GM18526 (cell line): ENCODE data around the gene EDIL3.

Experiments
- POLR2A ChIP-seq: IDR thresholded peaks from 3 replicates; pipeline ENCODE4 v1.6.1; 2011; ENCODE audit not compliant: insufficient read length; ENCODE audit errors: extremely low read depth

The EDIL3 gene, protein sequence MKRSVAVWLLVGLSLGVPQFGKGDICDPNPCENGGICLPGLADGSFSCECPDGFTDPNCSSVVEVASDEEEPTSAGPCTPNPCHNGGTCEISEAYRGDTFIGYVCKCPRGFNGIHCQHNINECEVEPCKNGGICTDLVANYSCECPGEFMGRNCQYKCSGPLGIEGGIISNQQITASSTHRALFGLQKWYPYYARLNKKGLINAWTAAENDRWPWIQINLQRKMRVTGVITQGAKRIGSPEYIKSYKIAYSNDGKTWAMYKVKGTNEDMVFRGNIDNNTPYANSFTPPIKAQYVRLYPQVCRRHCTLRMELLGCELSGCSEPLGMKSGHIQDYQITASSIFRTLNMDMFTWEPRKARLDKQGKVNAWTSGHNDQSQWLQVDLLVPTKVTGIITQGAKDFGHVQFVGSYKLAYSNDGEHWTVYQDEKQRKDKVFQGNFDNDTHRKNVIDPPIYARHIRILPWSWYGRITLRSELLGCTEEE

DNA sequence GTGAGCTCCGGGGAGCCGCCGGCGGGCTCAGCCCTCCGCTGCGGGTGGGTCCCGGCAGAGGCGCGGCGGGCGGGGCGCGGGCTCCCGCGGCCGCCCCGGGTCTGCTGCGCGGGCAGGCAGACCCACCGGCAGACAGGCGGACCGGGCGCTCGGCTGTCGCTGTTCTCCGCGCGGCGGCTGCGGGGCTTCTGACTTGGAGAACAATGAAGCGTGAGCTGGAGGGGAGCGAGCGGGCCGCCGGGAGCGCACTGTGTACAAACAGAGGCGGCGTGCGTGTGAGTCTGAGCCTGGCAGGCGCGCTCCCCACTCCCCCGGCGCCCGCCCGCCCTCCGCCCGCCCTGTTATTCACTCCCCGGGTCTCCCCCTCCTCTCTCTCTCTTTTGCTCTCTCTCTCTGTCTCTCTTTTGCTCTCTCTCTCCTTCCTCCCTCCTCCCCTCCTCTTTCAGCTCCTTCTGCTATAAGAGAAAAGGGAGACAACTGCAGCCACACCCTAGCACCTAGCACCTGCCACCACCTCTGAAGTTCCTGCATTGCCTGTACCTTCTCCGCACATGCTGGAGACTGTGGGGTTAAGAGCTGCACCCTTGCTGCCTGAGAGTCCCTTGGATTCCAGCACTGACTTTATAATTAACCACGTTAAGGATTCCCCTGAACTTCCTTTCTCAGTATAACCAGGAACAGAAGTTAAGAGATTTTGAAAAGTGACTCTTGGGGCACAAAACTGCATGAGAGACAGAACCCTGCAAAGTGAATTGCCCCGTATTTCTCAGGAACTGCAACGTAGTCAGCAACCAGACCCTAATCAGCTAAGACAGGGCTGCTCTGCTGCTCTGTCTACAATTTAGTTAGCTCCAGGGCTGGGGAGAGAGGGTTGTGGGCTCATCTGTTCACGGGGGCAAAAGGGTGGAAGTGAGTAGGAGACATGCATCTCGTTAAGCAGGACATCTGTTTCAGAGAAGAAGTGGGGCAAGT lies at the start of gene EDIL3:
Gene EDIL3, minus strand, starts transcription at position 277 of the 972 bp plus-strand sequence. CDS start 506 bp downstream, outside the sequence.
- TF ChIP-seq POLR2A = no peak

DNA sequence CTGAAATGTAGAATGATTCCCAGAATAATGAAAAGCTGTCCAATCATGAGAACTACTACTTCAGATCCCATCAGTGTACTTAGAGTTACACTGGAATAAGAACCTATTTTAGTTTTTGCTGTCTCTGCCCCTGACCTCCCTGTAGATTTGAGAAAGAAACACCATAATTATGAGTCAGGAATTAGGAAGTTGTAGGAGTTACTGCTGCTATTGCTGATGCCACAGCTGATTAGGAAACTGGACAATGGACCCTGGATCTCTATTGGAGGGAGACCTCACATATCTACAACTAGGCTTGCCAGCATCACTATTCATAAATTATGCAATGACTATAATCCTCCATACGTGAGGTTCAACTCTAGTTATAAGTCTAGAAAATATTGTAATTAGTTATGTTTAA lies 48.8 kb upstream of the EDIL3 start:
- no peak for TF ChIP-seq POLR2A

DNA sequence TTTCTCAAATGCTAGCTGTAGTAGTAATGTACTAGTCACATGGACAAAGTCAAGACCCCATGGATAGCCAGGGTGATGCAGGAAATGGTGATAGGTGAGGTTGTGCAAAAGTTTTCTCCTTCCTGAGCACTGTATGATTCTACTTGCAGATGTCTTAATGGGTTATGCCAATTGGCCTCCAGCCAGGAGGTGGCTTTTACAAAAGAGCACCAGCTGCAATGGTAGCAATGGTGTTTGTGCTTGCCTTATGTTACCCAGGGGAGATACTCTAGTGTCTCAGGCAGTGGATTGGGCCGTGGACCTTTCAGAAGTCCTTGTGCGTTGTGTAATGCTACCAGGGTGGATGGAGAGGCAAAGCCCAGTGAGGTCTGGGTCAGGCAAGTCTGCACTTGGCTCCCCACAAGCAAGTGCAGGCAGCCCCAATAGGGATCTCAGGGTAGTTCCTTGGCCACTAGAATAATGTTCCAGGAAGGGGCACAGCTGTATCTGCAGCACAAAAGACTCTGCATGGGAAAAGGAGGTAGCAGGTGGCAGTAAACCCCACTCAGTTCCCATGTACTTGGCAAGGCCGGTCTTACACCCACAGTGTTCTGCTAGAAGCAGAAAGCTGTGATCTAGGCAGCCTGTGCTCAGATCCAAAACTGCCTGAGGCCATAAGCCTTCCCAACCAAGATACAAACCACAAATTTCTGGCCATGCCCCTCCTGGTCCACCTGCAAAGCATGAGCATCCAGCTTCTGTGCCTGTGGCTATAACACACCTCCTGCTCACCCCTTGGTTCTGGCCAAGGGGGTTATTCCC lies 46.4 kb upstream of the EDIL3 start:
- no peak for TF ChIP-seq POLR2A

DNA sequence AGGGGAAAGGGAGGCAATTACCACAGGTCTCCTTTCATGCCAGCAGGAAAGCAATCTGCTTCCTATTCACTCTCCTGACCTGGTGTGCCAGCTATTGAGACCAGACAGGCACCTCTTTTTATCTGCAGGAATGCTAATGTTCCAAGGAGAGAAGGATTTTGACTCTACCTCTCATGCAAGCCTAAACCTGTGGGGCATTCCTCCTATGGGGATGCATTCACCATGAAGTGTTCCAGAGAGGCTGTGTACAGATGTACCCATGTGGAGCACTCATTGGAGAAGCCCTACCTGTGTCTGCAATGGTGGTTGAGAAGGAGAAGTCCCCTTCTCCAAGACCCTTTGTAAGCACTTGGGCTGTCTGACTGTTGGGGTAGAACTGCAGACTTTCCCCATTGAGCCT lies 45.4 kb upstream of the EDIL3 start:
- TF ChIP-seq POLR2A = no peak

DNA sequence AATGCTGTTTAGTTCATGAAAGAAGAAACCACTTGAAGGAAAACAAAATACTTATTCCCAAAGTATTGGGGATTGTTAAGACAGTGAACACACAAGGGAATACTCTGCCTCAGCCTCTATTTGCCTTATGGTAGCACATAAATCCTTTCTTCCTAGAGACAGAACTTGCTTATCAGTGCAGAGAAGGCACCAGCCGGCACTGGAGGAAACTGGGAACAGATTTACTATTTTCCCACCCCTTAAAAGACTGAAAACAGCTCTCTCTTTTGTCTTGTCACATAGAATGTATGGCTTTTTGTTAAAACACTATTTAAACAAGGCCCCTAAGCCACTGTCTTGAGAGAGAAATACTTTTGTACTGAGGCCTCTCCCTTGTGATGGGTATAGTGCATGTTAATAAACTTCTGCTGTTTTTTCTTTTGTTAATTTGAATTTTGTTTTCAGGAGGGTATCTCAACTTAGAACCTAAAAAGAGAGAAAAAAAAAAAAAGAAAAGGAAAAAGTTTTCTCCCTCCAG lies 40.7 kb upstream of the EDIL3 start:
- TF ChIP-seq POLR2A = no peak

DNA sequence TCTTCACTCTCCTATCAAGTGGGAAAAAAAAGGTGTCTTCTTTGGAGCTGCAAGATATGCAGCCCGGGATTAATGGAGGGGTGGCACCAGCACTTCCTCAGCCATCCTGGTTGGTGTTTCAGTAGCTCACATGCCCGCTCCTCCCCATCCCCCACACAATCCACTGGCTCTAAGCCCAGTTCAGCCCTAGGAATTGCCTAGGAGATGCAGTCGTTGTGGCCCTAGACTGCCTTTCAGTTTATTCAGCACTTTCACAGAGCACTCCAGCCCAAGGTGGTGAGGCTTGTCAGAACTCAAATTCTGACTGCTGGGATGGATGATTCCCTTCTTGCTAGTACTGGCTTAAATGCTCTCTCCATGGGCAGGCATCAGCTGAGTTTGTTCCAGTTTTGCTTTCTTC lies 35.1 kb upstream of the EDIL3 start:
- TF ChIP-seq POLR2A = no peak

DNA sequence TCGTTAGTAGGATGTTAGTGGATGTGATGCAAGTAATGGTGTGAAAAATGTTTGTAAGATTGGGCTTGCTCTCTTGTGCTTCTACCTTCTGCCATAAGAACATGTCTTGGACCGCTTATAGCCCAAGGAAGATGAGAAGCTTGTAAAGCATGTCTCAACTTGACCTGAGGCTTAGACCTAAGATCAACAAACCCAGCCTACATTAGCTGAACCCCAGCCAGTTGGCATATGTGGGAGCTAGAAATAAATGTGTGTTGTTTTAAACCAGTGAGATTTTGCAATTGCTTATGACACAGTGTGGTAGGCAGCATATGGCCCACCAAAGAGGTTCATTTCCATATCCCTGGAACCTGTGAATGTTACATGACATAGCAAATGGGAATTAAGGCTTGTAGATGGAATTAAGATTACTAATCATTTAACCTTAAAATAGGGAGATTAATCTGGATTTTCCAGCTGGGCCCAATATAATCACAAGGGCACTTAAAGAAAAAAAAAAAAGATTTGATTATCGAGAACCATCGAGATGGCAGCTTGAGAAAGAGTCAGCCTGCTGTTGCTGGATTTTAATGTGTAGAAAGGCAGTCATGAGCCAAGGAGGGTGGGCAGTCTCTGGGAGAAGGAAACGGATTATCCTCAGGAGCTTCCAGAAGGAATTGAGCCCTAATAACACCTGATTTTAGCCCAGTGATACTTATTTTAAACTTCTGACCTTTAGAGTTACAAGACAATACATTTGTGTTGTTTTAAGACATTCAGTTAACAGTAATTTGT lies 27.3 kb upstream of the EDIL3 start:
- no peak for TF ChIP-seq POLR2A

DNA sequence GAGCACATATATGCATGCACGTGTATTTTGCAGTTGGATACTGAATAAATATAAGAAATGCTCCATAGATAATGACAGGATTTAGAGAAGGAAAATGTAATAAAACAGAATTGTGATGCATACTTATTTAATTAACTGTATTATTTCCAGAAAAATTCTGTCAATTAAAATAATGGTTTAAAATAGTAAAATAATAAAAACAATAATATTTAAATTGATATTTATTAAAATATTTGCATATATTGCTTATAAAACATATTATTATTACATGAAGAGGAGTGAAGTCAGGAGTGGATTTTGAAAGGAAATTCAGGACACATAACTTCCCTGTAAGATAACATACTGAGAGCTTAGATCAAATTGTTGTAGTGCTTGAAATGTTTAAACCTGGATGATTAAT lies 21.4 kb upstream of the EDIL3 start:
- TF ChIP-seq POLR2A = no peak

DNA sequence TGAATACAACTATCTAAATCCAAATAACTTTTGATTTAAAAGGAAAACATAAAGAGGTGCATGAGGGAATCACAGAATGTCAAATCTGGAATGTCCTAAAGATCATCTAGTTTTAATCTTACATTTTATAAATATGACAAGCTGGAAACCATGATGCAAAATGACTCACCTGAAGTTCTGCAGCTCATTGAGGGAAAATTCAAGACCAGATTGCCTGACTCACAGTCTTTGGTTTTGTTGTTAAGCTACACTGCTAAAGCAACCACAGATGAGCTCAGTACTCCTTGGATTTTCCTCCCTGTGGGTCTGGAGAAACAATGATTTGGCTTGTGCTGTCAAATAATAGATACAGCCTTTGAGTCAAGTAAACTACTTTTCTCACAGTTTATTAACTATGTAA lies 19.1 kb upstream of the EDIL3 start:
- TF ChIP-seq POLR2A = no peak

DNA sequence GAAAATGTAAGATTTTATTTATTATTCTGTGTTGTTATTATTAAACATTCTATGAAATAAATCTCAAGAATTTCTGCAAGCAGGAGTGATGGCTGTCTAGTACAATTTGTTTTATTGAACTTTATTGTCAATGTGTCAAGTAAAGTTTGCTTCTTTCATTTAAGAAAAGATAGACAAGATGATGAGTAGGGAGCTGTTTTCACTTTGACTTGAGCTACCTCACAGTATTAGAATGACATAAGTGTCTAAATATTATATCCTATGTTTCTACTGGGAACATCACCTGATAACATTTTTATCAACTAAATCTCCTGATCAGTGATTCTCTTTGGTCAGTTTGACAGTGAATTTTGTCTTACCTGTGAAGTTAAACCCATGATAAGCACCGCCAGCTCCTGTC lies 12.7 kb upstream of the EDIL3 start:
- no peak for TF ChIP-seq POLR2A

DNA sequence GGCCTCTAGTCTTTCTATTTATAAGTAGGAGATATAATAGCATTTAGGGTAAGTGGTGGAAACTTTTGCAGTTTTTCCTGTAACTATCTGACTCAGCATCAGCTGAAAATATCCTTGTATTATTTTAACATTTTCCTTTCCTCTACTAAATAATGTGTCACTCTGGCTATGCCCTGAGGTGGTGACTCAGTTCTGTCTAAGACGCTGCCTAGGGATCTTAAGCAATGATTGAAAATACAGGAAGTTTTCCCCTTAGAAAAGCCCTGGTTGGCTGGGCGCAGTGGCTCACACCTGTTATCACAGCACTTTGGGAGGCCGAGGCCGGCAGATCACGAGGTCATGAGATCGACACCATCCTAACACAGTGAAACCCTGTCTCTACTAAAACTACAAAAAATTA lies 9.3 kb upstream of the EDIL3 start:
- TF ChIP-seq POLR2A = no peak

DNA sequence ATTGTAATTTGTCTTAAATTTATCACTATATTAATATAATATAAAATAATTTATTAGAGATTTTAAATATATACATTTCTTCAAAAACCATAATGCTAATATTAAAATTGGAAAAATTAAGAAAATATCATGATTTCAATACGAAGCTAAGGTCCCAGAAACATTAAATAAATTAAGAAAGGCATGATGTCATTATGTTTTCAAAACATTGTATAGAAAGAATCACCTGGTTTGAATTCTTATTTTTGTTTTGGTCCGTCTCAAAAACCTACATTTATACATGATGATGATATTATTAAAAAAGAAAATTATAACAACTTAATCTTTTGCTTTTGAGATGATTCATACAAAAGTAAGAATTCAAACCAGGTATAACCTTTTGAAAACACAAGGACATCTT lies 8.2 kb upstream of the EDIL3 start:
- TF ChIP-seq POLR2A = no peak

DNA sequence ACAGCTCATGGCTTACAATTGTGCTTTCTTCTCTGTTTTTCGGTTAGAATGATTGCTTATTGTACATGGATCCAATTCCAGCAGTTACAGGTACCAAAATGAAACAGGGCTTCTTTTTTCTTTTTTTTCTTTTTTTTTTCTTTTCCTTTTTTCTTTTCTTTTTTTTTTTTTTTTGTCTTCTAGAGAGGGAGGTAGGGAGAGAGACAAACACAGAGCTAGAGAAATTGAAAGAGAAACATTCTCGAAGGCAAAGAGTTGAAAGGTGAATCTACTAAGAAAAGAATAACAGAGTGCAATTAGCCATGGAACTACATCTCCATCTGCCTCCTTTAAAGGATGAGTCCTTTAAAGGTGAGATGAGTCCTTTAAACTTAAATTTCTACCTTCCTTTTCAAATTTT lies 1.0 kb upstream of the EDIL3 start:
- no peak for TF ChIP-seq POLR2A
